ENCODE results near the gene NSUN5. TPM values are rescaled to one million over a fixed set of nuclear protein-coding genes. Genes with fewer than 3 reads are reported as not detected.

Gene NSUN5
- total RNA-seq, 1 experiment from 2014 or later: 51.6 TPM

DNA sequence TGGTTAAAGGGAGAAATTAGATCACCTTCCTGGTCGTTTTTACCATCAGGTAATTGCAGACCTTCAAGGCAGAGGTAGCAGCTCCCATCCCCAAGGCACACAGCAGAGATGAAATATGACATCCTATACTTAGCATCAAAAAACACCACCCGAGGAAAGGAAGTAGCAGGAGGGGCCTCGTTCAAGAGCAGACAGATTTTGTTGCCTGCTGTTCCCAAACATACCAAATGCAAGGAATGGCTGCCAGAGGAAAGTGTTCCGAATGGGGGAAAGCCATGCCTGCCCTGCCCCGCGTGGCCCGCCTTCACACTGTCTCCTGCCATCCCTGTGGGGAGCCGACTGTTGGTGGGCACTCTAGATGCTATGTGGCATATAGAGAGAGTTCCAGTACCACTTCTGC, 37.3 kb upstream of the NSUN5 start:
- BruUV-seq (replicated peaks): no TSS peak
- intact Hi-C loops (cut with micrococcal nuclease; ENCODE audit: unreplicated experiment): no loop called here
- DNase-seq: no peak

DNA sequence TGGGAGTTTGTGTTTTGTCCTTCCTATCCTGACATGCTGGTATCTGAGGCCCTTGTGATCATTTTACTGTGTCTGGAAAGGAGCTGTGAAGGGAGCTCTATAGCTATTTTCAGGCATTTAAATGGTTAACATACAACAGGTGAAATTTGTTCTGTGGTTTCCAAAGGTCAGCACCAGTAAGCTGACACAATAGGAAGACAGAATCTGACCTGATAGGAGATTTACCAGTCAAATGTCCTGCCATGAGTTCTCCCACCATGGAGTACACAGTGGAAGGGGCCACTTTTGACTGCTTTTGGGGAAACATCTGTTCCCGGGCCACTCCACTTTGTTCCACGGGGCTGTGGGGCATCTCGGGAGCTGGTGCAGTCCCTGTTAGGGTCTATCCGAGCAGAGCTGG, 36.9 kb upstream of the NSUN5 start:
- intact Hi-C loops (cut with micrococcal nuclease; ENCODE audit: unreplicated experiment): no loop called here
- BruUV-seq (replicated peaks): no TSS peak
- no peaks in the 10 kb centered on the region for H3K9me3 ChIP-seq (ENCODE audit: insufficient read depth, low read depth)
- H3F3A ChIP-seq (ENCODE audit: insufficient read depth, low read depth): no peaks in the 10 kb centered on the region
- no peak overlapping the region for H2AFZ ChIP-seq
- ChIA-PET CTCF (no interaction called here), POLR2A (ENCODE audit: unreplicated experiment) (no interaction called here)
- H3K9me2 ChIP-seq (ENCODE audit: insufficient read depth): no peaks in the 10 kb centered on the region
- peaks cover 8% of the 10 kb centered on the region; the same call in 1 of the 2 replicates for H3K4me1 ChIP-seq (replicated peaks; ENCODE audit: insufficient read depth)
- no peak overlapping the region for H3K4me3 ChIP-seq
- H3K4me2 ChIP-seq: no peak overlapping the region
- H4K20me1 ChIP-seq (ENCODE audit: insufficient read depth): no peaks in the 10 kb centered on the region
- DNase-seq: no peak
- no peak overlapping the region for H3K27ac ChIP-seq
- no peaks in the 10 kb centered on the region for H3K79me2 ChIP-seq (ENCODE audit: low read depth)
- no peaks in the 10 kb centered on the region for H3K36me3 ChIP-seq (ENCODE audit: low read depth)
- no peaks in the 10 kb centered on the region for H3K27me3 ChIP-seq (ENCODE audit: insufficient read depth, low read depth)
- TF ChIP-seq, protein P1, sequence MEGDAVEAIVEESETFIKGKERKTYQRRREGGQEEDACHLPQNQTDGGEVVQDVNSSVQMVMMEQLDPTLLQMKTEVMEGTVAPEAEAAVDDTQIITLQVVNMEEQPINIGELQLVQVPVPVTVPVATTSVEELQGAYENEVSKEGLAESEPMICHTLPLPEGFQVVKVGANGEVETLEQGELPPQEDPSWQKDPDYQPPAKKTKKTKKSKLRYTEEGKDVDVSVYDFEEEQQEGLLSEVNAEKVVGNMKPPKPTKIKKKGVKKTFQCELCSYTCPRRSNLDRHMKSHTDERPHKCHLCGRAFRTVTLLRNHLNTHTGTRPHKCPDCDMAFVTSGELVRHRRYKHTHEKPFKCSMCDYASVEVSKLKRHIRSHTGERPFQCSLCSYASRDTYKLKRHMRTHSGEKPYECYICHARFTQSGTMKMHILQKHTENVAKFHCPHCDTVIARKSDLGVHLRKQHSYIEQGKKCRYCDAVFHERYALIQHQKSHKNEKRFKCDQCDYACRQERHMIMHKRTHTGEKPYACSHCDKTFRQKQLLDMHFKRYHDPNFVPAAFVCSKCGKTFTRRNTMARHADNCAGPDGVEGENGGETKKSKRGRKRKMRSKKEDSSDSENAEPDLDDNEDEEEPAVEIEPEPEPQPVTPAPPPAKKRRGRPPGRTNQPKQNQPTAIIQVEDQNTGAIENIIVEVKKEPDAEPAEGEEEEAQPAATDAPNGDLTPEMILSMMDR (conservative IDR thresholded peaks at IDR 0.05): no peak
- no peak for TF ChIP-seq EZH2 (IDR thresholded peaks at IDR 0.05; ENCODE audit: low read depth)

More for the DNA sequence above, 37.3 kb upstream of the NSUN5 start:
- H3F3A ChIP-seq (ENCODE audit: insufficient read depth, low read depth): no peaks in the 10 kb centered on the region
- ChIA-PET POLR2A (ENCODE audit: unreplicated experiment) (no interaction called here), CTCF (no interaction called here)
- H3K4me3 ChIP-seq: no peak overlapping the region
- no peaks in the 10 kb centered on the region for H3K36me3 ChIP-seq (ENCODE audit: low read depth)
- no peak overlapping the region for H3K4me2 ChIP-seq
- H3K27me3 ChIP-seq (ENCODE audit: insufficient read depth, low read depth): no peaks in the 10 kb centered on the region
- peaks cover 8% of the 10 kb centered on the region; the same call in 1 of the 2 replicates for H3K4me1 ChIP-seq (replicated peaks; ENCODE audit: insufficient read depth)
- H3K27ac ChIP-seq: no peak overlapping the region
- H2AFZ ChIP-seq: no peak overlapping the region
- no peak for TF ChIP-seq EZH2 (IDR thresholded peaks at IDR 0.05; ENCODE audit: low read depth)
- TF ChIP-seq, protein P1 (conservative IDR thresholded peaks at IDR 0.05): no peak
- H3K9me3 ChIP-seq (ENCODE audit: insufficient read depth, low read depth): no peaks in the 10 kb centered on the region
- no peaks in the 10 kb centered on the region for H3K9me2 ChIP-seq (ENCODE audit: insufficient read depth)
- no peaks in the 10 kb centered on the region for H3K79me2 ChIP-seq (ENCODE audit: low read depth)
- no peaks in the 10 kb centered on the region for H4K20me1 ChIP-seq (ENCODE audit: insufficient read depth)

- H3K9me2 ChIP-seq (ENCODE audit: insufficient read depth): no peaks in the 10 kb centered on the region
- H3K4me1 ChIP-seq (replicated peaks; ENCODE audit: insufficient read depth): peaks cover 8% of the 10 kb centered on the region; the same call in 1 of the 2 replicates
- intact Hi-C loops (cut with micrococcal nuclease; ENCODE audit: unreplicated experiment): loop anchor here (5.0 kb wide), 1 partner anchor 93 kb away; no protein-coding TSS in a partner anchor
- H4K20me1 ChIP-seq (ENCODE audit: insufficient read depth): no peaks in the 10 kb centered on the region
- no peak overlapping the region for H3K27ac ChIP-seq
- no peaks in the 10 kb centered on the region for H3F3A ChIP-seq (ENCODE audit: insufficient read depth, low read depth)
- H2AFZ ChIP-seq: no peak overlapping the region
- no peaks in the 10 kb centered on the region for H3K36me3 ChIP-seq (ENCODE audit: low read depth)
- H3K9me3 ChIP-seq (ENCODE audit: insufficient read depth, low read depth): no peaks in the 10 kb centered on the region
- no peaks in the 10 kb centered on the region for H3K79me2 ChIP-seq (ENCODE audit: low read depth)
- no peak for TF ChIP-seq EZH2 (IDR thresholded peaks at IDR 0.05; ENCODE audit: low read depth)
- TF ChIP-seq, protein P1 (conservative IDR thresholded peaks at IDR 0.05): no peak
- no peak overlapping the region for H3K4me3 ChIP-seq
- H3K4me2 ChIP-seq: no peak overlapping the region
- ChIA-PET CTCF (no interaction called here), POLR2A (ENCODE audit: unreplicated experiment) (no interaction called here)
- no peak for DNase-seq
- H3K27me3 ChIP-seq (ENCODE audit: insufficient read depth, low read depth): no peaks in the 10 kb centered on the region
- no TSS peak for BruUV-seq (replicated peaks)
These were observed 35.2 kb upstream of the NSUN5 start for GRCh38 chr7:73343671-73344380.
